Body of pancreas (tissue), 4 donors: ENCODE results near the gene PPP5C. TPM values are rescaled to one million over a fixed set of nuclear protein-coding genes. Genes with fewer than 3 reads are reported as not detected.
"Not testable (repeated sequence)": the region's sequence is repeated elsewhere in the genome, so short reads cannot be mapped to it uniquely, and the experiment has no call there.

Experiments
- ATAC-seq: fragments of 150-250 bp; one replicate; pipeline ENCODE4 v1.9.1; 2016
- DNase-seq, 4 donors: peaks; one replicate each; pipeline ENCODE4 v3.0.0-alpha.2; 2019
- H3K27ac ChIP-seq, 4 donors: fragments of 200-600 bp; sonication (generic); 1 replicate in 3 of 4; 2 replicates in 1 of 4; pipeline versions ENCODE4 v1.5.1 to v1.6.1; 2016 to 2019; ENCODE audit warnings: mild to moderate bottlenecking in 1 of 4, mixed read lengths in 1 of 4, moderate library complexity in 1 of 4
- H3K27me3 ChIP-seq, 2 donors: fragments of 200-600 bp; sonication (generic); one replicate each; pipeline ENCODE4 v1.6.0; 2016; ENCODE audit warnings: mild to moderate bottlenecking in 1 of 2
- H3K36me3 ChIP-seq, 2 donors: fragments of 200-600 bp; sonication (generic); replicated peaks in 1 of 2; 2 replicates each; pipeline ENCODE4 v1.5.1; 2016; ENCODE audit warnings: low read depth in 2 of 2; ENCODE audit not compliant: insufficient read depth in 1 of 2
- H3K4me1 ChIP-seq: fragments of 200-600 bp; sonication (generic); one replicate; pipeline ENCODE4 v1.6.0; 2016
- H3K4me3 ChIP-seq, 2 donors: fragments of 200-600 bp; sonication (generic); 1 replicate in 1 of 2; 2 replicates in 1 of 2; pipeline ENCODE4 v1.5.1; 2016 to 2019
- H3K9me3 ChIP-seq, 3 donors: fragments of 200-600 bp; sonication (generic); 1 replicate in 2 of 3; 2 replicates in 1 of 3; pipeline ENCODE4 v1.5.1; 2016
- CTCF ChIP-seq, 7 experiments: fragments of 450-650 bp in 4 of 7; fragments of 200-600 bp in 3 of 7; sonication (generic) in 3 of 7; IDR thresholded peaks; one replicate each; pipeline ENCODE4 v1.5.1; 2016 to 2019; ENCODE audit warnings: antibody characterized with exemption in 7 of 7
- POLR2A ChIP-seq, 3 donors: fragments of 450-650 bp; IDR thresholded peaks; one replicate each; pipeline ENCODE4 v1.6.1; 2016; ENCODE audit warnings: antibody characterized with exemption in 3 of 3, mild to moderate bottlenecking in 2 of 3
- WGBS, 2 donors: methylation state at CpG; one replicate each; pipeline ENCODE4 v1.1.5; 2017; 5-methylcytosine and 5-hydroxymethylcytosine counted together
- intact Hi-C: fragments of 100-400 bp; cut with DNase I; formaldehyde crosslinking; loops from one replicate; pipeline ENCODE4 v1.15.1; 2023
- total RNA-seq, 2 donors: library from RNA; depleted of rRNA; stranded (reverse); fragments of >200 nt; gene quantifications; one replicate each; pipeline ENCODE4 v1.1.0, GENCODE V29; 2016

PPP5C gene
- total RNA-seq, 2 donors from 2014 or later, result 31.1 to 77.5 TPM

GRCh38 chr19:46320559-46320958, 26.3 kb upstream of the PPP5C start:
- Histone ChIP-seq H3K27ac (no peak overlapping the region), H3K36me3 (no peaks in the 10 kb centered on the region), H3K27me3 (no peaks in the 10 kb centered on the region), H3K4me1 (no peaks in the 10 kb centered on the region), H3K9me3 (no peaks in the 10 kb centered on the region), H3K4me3 (no peak overlapping the region)
- intact Hi-C loops, result no loop called here
- DNase-seq (no peak), ATAC-seq (no peak)
- TF ChIP-seq POLR2A (IDR thresholded peaks at IDR 0.05) (no peak), CTCF (IDR thresholded peaks at IDR 0.05) (no peak)
- 89 to 92% methylated on average over 3 to 4 of the region's 5 CpGs for WGBS, 2 donors

GRCh38 chr19:46321653-46322052, 25.2 kb upstream of the PPP5C start:
- 87 to 94% methylated on average over 12 of the region's 12 CpGs for WGBS, 2 donors
- Histone ChIP-seq H3K4me1 (no peaks in the 10 kb centered on the region), H3K27ac (no peak overlapping the region), H3K9me3 (no peaks in the 10 kb centered on the region), H3K27me3 (no peaks in the 10 kb centered on the region), H3K4me3 (no peak overlapping the region), H3K36me3 (no peaks in the 10 kb centered on the region)
- TF ChIP-seq POLR2A (IDR thresholded peaks at IDR 0.05), result no peak
- TF ChIP-seq CTCF (IDR thresholded peaks at IDR 0.05), result no peak
- ATAC-seq, result no peak
- DNase-seq, result no peak
- intact Hi-C loops, result no loop called here

GRCh38 chr19:46323227-46323626, 23.7 kb upstream of the PPP5C start:
- H3K36me3 ChIP-seq, H3K4me3 ChIP-seq, H3K27me3 ChIP-seq, ATAC-seq, H3K4me1 ChIP-seq, intact Hi-C loops, H3K9me3 ChIP-seq, DNase-seq, H3K27ac ChIP-seq: not testable (repeated sequence)
- 88% methylated on average over 9 of the region's 9 CpGs for WGBS, 2 donors

- H3K27me3 ChIP-seq, result no peaks in the 10 kb centered on the region
- ATAC-seq (no peak), DNase-seq (no peak)
- WGBS, 2 donors, result 68 to 80% methylated on average over 3 of the region's 3 CpGs
- TF ChIP-seq CTCF (IDR thresholded peaks at IDR 0.05), result no peak
- no peak for TF ChIP-seq POLR2A (IDR thresholded peaks at IDR 0.05)
- intact Hi-C loops, result no loop called here
- H3K4me3 ChIP-seq, result no peak overlapping the region
- no peaks in the 10 kb centered on the region for H3K9me3 ChIP-seq
- H3K36me3 ChIP-seq, result no peaks in the 10 kb centered on the region
- H3K4me1 ChIP-seq, result no peaks in the 10 kb centered on the region
- H3K27ac ChIP-seq, result no peak overlapping the region
These were observed 22.6 kb upstream of the PPP5C start for GRCh38 chr19:46324277-46324676.

GRCh38 chr19:46326608-46327007, 20.3 kb upstream of the PPP5C start:
- Histone ChIP-seq H3K36me3 (no peaks in the 10 kb centered on the region), H3K4me1 (no peaks in the 10 kb centered on the region), H3K27ac (no peak overlapping the region), H3K9me3 (no peaks in the 10 kb centered on the region), H3K27me3 (no peaks in the 10 kb centered on the region), H3K4me3 (no peak overlapping the region)
- intact Hi-C loops, result no loop called here
- no peak for ATAC-seq
- no peak for DNase-seq
- TF ChIP-seq CTCF (IDR thresholded peaks at IDR 0.05), result no peak
- no peak for TF ChIP-seq POLR2A (IDR thresholded peaks at IDR 0.05)
- WGBS, 2 donors, result 89% methylated on average over 4 of the region's 4 CpGs
